GM21423 (cell line): ENCODE data around the gene STIM2.
"Not testable (repeated sequence)": the region's sequence is repeated elsewhere in the genome, so short reads cannot be mapped to it uniquely, and the experiment has no call there.

Experiments used
- ATAC-seq: cut with Tn5 transposase; IDR thresholded peaks from one replicate; pipeline ENCODE4 v1.9.1; 2021; ENCODE audit warnings: mild to moderate bottlenecking, moderate library complexity; ENCODE audit not compliant: unreplicated experiment

The STIM2 gene

DNA sequence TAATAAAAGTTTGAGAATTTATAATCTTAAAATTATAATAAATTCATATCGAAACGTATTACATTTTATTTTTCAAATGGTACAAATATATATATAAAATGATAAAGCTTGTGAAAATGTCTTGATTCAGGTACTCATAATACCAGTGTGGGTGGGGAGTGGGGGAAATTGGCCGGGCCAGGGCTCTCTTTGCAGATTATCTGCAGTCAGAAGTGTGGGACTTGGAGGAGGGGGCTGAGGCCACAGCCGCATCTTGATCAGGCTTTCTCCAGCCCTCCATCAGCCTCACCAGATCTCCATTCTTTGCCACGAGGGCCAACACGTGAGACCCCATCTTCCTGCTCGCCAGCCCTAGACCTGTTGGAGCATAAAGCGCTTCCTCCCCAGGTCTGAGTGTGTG, 86.7 kb downstream of the STIM2 start:
- no peak for ATAC-seq

DNA sequence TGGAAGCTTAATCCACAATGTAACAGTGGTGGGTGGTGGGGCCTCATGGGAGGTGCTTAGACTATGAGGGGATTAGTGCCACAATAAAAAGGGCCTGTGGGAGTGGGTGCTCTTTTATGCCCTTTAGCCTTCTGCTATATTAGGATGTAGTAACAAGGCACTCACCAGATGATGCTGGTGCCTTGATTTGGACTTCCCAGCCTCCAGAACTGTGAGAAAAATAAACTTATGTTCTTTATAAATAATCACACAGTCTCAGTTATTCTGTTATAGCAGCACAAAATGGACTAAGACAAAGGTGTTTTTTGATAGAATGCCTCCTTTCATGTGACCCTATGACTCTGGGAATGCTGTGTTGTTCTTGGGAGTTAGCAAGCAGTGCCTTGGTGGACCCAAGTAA, 89.8 kb downstream of the STIM2 start:
- ATAC-seq: no peak

DNA sequence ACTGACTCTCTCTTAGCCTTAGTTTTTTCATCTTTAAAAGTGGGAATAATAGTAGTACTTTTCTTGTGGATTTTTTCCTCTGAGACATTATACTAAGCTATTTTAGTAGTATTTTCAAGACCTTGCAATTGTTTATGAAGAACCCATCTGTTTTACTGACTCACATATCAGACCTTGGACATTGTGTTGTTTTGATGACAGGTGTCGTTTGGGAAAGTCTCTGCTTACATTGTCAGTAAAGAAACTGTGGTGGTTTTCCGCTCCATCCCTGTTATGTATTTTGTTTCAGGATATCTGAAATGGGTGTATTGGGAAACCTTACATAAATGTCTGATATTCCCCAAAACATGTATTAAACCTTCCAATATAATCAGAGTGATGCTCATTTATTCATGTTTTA, 92.2 kb downstream of the STIM2 start:
- ATAC-seq: no peak

DNA sequence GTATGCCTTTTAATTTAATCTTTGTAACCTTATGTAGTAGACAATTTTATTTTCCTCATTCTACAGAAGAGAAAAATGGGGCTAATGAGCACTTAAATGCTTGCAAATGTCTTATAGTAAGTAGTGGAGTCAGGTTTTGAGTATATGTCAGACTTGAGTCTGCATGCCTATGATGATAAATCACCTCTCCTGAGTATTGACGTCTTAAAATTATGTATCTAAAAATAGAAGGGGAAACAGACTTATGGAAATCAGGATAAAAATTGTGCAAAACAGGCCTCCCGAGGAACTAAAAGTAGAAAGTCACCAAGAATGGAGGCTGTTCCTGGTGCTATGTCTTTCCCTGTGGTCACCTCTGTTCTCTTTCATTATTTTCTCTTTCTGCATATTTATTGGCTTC, 92.7 kb downstream of the STIM2 start:
- ATAC-seq: no peak

DNA sequence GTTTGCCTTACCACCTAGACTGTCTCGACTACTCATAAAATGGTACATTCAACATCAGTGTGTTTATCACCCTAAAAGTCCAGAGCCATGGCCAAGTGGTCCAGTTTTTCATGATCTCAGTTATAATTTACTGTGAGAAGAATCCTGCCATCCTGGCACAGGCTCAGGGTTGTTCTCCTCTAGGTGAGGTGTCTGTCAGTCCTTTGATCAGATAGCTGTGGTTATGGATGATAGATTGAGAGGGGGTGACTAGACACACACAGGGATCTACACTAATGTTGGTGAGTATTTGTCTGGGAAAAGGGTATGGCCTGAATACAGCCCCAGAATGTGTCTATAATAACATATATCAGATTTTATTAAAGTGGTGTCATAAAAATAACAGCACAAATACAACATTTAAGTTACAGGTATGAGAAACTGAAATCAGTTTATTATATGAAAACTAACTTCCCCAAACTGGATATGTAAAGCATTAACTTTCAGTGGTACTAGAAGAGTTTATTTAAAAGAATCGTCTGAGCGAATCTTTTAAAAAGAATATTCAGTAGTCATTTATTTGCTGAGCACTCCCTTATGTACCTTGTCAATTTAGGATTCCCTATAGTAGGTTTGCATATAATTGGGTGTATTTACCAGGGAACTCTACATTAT, 93.3 kb downstream of the STIM2 start:
- no peak for ATAC-seq

DNA sequence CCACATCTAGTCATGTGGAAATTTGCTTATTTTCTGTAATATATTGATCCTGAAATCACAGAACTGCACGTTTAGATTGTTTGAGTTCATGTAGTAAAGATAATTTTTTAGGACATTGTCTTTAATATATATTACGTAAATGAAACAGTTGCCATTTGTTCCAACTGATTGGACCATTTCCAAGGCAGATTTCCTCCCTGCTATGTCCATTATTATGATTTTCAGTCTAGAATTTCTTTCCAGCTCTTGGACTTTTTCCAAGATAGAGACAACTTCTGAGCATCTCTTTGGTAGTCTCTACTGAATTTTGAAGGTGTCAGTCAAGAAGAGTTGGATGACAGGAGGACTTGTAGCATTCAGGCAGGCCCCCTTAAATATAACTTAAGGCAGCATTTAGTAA, 94.6 kb downstream of the STIM2 start:
- no peak for ATAC-seq

DNA sequence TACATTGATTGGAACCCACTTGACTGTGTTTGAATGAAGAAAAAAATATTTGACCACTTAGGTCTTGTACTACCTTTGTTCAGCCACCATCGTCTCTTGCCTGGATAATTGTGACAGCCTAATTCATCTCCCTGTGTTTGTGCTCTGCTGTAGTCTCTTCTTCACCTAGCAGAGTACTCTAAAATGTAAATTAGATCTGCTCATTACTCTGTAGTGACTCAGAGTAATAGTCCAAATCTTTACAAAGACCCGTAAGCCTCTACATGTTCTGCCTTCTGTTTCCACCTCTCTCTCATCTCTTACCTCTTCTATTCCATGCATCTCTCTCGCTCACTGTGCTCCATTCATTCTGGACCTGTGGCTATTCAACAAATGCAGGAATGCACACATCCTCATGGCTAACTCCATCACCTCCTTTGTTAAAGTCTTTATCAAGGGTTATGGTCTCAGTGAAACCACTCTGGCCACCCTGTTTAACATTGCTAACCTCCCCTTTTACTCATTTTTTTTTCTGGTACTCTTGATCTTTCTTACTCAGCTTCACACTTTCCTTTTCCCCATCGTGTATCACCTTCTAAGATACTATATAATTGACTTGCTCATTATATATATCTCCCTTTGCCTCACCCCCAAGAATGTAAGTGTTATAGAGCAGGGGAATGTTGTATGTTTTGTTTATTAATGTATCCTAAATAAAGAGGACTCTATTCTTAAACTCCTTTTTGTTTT, 98.4 kb downstream of the STIM2 start:
- no peak for ATAC-seq

DNA sequence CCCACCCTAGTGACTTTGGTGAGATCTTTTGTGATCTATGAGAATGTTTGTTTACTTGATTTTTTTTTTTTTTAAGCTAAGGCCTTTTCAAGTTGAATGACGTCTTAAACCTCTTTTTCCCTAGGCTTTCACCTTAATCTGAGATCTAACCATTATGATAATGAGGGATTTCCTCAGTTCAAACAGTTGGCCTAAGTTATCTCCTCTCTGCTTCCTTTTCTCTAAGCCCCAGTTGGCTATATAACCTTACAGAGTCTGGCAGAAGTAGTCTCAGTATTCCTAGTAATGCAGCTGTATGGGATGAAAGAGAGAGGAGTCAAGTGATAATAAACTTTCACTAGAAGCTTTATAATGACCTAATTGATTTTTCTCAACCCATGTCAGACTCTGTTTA, 99.0 kb downstream of the STIM2 start:
- ATAC-seq: no peak

DNA sequence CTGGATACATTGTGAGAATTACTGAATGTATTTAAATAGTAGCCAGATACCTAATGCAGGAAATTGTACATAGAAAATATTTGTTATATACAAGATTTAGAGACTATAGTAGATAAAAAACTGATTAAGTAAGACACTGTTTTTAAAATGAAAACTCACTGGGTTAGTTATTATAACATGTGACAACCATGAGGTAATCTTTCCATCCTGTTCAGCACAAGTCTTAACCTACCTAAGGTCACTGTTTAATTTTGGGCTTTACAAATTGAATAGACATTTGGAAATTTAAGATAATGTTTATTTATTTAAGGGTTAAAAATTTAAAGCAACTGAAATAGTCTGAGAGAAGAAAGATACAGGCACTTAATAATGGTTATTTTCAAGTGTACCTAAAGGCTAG, 102.1 kb downstream of the STIM2 start:
- no peak for ATAC-seq

DNA sequence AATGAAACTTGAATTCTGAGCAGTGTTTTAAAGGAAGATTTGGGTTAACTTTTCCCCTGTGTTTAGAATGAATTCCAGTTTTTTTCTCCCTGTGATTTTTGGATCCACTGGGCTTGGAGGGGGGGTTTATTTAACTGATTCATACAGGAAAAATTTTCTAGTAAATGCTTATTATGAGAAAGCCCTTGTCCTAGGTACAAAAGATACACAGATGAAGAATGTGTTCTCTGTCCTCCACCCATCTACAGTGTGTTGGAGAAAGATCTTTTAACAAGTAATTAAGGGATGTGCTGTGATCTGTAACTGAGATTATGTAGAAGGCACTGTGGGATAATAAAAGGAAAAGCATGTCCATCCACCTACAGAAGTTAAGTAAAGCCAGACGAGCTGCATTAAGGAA, 103.9 kb downstream of the STIM2 start:
- no peak for ATAC-seq

DNA sequence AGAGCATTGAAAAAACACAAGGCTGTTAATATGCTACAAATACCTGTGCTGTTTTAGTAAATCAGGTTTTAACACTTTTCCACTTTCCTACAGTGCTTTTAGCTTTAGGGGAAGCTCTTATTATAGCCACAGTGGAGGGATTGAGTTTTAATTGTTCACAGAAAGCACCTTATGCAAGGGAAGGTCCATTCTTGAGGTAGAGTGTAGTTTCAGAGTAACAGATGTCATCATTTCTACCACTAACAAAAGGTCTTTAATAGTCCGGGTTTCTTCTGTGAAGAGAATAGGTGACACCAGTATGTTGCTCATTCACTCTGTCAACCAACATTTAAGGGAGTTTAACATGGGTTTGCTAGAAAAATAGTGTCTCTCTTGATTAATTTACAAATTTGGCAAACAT, 104.4 kb downstream of the STIM2 start:
- ATAC-seq: no peak

DNA sequence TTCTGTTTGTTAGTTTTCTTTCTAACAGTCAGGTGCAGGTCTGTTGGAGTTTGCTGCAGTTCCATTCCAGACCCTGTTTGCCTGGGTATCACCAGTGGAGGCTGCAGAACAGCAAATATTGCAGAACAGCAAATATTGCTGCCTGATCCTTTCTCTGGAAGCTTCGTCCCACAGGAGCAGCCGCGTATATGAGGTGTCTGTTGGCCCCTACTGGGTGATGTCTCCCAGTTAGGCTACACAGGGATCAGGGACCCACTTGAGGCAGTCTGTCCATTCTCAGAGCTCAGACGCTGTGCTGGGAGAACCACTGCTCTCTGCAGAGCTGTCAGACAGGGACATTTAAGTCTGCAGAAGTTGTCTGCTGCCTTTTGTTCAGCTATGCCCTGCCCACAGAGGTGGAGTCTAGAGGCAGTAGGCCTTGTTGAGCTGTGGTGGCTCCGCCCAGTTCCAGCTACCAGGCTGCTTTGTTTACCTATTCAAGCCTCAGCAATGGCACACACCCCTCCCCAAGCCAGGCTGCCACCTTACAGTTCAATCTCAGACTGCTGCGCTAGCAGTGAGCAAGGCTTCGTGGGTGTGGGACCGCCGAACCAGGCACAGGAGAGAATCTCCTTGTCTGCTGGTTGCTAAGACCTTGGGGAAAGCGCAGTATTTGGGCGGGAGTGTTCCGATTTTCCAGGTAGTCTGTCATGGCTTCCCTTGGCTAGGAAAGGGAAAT, 115.0 kb downstream of the STIM2 start:
- not testable (repeated sequence) for ATAC-seq

DNA sequence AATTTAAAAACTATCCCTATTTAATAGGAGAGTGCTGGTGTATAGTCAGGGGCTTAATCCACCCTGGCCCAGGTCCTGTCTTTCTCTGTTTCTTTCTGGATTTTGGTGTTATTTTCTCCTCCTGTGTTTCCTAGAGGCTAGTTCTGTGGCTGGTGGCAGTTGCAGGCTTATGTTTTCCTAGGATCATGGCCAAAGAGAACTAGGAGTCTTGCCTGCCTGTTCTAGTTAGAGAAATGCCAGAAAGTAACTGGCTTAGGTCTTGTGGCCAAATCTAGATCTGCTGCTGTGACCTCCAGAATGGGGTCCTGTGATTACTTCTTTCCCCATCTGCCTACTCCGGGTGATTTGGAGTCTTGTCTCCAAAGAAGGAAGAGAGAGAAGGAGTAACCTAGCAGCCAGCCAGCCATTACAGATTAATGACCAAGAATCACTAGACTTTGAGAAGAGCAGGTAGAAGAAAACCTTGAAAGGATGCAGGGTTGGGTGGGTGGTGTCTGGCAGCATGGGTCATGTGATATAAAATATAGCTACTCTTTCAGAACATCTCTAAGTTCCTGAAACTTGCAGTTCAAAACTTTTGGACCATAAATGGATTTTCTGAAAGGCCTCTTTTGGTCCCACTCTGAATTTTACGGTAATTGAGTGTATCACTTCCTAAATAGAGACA, 117.9 kb downstream of the STIM2 start:
- no peak for ATAC-seq

DNA sequence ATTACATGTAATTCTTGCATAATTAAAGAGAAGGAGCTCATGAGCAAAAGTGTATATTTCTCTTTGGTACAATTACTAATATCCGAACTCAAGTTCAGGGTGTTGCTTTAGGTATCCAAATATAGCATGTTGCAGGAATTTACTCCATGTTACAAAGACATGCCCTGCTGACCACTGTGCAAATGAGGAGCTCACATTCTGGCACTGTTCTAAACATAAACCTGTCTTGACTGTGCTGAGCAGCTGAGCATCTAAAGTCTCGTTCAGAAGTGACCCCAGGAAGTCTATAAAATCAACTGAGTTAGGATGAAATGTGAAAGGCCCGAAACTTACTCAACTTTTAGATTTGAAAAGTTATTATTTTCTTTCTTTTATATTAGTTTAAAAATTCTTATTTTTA, 124.3 kb downstream of the STIM2 start:
- no peak for ATAC-seq

DNA sequence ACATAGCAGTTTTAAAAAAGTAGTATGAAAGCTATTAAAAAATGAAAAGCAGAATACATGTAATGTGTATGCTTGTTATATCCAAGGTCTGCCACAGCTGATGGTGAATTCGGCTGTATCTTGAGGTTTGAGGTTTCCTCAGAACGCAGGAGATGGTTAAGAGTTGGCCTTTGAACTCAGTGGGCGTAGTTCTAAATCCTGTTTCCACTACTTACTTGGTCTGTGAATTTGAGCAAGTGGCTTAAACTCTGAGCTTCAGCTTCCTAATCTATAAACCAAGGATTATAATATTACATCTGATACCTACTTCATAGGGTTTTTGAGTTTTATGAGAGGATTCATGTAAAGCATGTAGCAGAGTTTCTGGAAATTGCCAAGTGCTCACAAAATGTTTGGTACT, 125.2 kb downstream of the STIM2 start:
- ATAC-seq: peak; percentile 92

DNA sequence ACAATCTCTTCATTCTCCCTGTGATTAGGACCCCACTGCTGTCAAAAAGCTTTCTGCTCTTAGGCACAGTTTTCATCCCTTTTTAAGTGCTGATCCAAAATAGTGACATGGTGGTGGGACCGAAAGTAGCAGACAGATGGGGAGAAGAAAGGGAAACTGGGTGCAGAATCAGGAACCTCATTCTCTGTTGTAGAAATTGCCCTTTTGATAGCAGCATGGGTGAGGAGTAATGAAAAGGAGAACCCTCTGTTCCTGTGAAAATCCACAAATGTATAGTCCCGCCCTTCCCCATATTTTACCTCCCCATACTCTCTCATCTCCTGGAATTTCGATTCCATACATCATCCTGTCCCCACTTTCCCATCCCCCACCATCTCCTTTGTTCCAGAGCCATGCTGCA, 126.5 kb downstream of the STIM2 start:
- ATAC-seq: no peak

DNA sequence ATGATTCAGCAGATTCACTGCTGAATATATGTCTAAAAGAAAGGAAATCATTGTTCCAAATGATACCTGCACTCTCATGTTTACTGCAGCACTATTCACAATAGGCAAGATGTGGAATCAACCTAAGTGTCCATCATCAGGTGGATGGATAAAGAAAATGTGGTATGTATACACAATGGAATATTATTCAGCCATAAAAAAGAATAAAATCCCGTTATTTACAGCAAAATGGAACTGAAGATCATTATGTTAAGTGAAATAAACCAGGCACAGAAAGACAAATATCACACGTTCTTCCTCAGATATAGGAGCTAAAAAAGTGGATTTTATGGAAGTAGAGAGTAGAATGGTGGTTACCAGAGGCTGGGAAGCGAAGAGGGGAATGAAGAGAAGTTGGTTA, 130.4 kb downstream of the STIM2 start:
- no peak for ATAC-seq

DNA sequence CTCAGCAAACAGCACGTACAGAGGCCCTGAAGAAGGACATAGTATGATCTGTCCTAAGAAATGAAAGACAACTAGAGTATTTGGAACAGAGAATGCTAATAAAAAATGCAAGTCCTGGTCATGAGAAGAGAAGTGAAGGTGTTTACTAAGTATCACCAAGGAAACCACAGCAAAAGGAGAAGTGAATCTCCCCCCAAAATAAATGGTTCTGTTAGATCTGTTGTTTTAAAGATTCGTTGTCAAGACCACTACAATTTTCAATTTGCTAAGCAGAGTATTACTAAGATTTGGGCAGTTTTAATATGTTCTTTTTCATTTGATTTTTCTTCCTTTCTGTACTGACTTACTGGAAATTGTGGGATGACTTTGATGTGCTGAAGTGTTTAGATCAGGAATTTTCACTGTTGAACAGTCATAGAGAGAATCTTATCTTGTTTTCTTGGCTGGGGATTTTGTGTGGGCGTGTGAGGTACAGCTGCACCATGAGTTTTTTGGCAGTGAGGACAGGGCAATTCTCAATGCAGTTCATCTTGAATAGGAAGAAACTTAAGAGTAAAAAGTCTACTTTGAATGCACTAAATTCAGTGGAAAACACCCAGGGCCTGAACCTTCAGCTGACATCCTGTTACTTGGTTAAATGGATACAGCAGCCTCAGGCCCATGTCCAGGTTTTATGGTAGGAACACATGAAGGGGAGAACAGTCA, 132.2 kb downstream of the STIM2 start:
- peak; percentile 95 for ATAC-seq

DNA sequence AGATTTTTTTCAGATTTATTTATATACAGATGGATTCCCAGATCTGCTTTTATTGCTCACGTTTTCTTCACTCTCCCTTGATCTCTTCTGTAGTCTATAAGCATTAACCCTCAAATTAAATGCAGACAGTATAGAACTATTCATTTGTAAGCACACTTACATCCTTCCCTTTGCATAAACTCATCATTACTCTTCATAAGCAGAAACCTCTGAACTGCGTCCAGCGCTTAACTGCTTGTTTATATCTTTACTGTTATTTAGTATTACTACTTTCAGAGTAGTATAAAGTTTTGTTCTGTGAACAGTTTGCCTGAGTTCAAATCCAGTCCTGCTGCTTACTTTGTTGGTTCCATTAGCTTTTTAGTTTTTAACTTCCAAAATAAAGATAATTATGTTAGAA, 132.9 kb downstream of the STIM2 start:
- ATAC-seq: no peak

DNA sequence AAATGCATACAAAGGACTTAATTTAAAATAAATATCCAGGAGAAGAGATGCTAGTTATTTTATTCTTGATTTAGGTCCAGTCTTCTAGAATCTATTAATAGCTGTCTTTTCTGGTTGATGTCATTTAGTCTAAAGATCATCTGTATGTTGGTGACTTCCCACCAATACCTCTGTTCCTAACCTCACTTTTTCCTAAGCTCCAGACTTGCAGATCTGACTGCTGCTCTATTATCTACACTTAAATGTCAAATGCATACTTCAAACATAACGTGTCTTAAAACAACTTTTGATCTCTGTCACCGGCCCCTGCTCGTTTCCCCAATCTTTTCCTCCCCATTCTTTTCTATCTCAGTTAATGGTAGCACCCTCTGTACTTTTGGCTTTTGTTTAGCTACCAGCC, 133.3 kb downstream of the STIM2 start:
- no peak for ATAC-seq

DNA sequence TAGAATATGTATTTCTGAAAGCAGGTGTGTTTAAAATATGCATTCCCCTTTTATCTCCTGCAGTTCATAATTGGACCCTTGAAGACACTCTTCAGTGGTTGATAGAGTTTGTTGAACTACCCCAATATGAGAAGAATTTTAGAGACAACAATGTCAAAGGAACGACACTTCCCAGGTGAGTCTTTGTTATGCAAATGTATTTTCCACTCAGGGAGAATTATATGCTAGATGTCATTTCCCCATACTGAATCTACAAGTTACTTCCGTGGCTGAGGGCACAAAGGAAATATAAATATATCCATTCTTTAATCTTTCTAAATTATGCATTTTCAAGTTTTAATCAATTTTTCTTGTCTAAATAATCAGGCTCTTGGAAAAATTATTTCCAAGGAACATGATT, 134.7 kb downstream of the STIM2 start:
- no peak for ATAC-seq
